SK-N-SH treated with all-trans-retinoic acid at 6 μM for 48 hours (cell line): ENCODE data around the gene ZNF691.

ENCODE experiments used
- CREB5 ChIP-seq: fragments of 250-450 bp; sonication (Bioruptor Pico); IDR thresholded peaks from 2 replicates; pipeline ENCODE4 v1.5.1; 2020; ENCODE audit warnings: low read depth, mild to moderate bottlenecking, moderate library complexity
- RARB ChIP-seq: fragments of 250-450 bp; sonication (Bioruptor Pico); IDR thresholded peaks from 2 replicates; pipeline ENCODE4 v1.8.0; 2021; ENCODE audit warnings: mild to moderate bottlenecking, moderate library complexity
- SNAI2 ChIP-seq: fragments of 250-450 bp; sonication (Bioruptor Pico); IDR thresholded peaks from 2 replicates; pipeline ENCODE4 v1.5.0; 2020; ENCODE audit warnings: mild to moderate bottlenecking, moderate library complexity
- TCF4 ChIP-seq: fragments of 250-450 bp; sonication (Bioruptor Pico); IDR thresholded peaks from 2 replicates; pipeline ENCODE4 v1.8.0; 2021; ENCODE audit warnings: mild to moderate bottlenecking, moderate library complexity, borderline replicate concordance

GRCh38 chr1:42844592-42845140 is 1.7 kb upstream of the ZNF691 start:
- no peak for TF ChIP-seq SNAI2 (CRISPR knock-in tag)
- no peak for TF ChIP-seq TCF4
- no peak for TF ChIP-seq CREB5 (CRISPR knock-in tag)
- TF ChIP-seq RARB: no peak
